Hepatocyte (in vitro differentiated cells): Measurements from ENCODE around the gene MRPL1.

ENCODE experiments used
- CTCF ChIP-seq: fragments of 200-600 bp; sonication (generic); IDR thresholded peaks from 2 replicates; pipeline ENCODE4 v1.5.1; 2016; ENCODE audit warnings: antibody characterized with exemption, mild to moderate bottlenecking; ENCODE audit not compliant: poor library complexity
- EZH2 ChIP-seq: fragments of 200-600 bp; sonication (generic); IDR thresholded peaks from 2 replicates; pipeline ENCODE4 v1.6.1; 2016; ENCODE audit warnings: antibody characterized with exemption, mild to moderate bottlenecking, borderline replicate concordance
- EZH2phosphoT487 ChIP-seq: fragments of 200-600 bp; sonication (generic); IDR thresholded peaks from one replicate; pipeline ENCODE4 v1.6.1; 2018; ENCODE audit warnings: antibody characterized with exemption, mild to moderate bottlenecking, low read depth, moderate library complexity; ENCODE audit not compliant: unreplicated experiment, severe bottlenecking

- TF ChIP-seq CTCF: no peak
- TF ChIP-seq EZH2: no peak
- no peak for TF ChIP-seq EZH2phosphoT487
Measured at GRCh38 chr4:77911842-77912450, 49.3 kb downstream of the MRPL1 start.
